Measurements from ENCODE around the gene GBF1.

The GBF1 gene

GRCh38 chr10:102285133-102285532 lies 39.8 kb downstream of the GBF1 start:
- Histone ChIP-seq H3K4me1 (ENCODE audit: control insufficient read depth, insufficient read depth, low read length, unreplicated experiment) (peaks cover 7% of the 10 kb centered on the region), H3K27me3 (ENCODE audit: insufficient read depth, low read length) (no peaks in the 10 kb centered on the region), H2AFZ (ENCODE audit: low read length, unreplicated experiment) (no peak overlapping the region), H3K36me3 (ENCODE audit: insufficient read depth, low read length) (no peaks in the 10 kb centered on the region), H3K79me2 (ENCODE audit: control insufficient read depth, insufficient read depth, low read length, unreplicated experiment) (peaks cover 79% of the 10 kb centered on the region), H3K4me3 (ENCODE audit: low read depth, low read length) (no peak overlapping the region), H3K27ac (ENCODE audit: low read depth, low read length) (no peak overlapping the region)

GRCh38 chr10:102286216-102286615 lies 40.9 kb downstream of the GBF1 start:
- Histone ChIP-seq H3K4me1 (ENCODE audit: control insufficient read depth, insufficient read depth, low read length, unreplicated experiment) (no peaks in the 10 kb centered on the region), H3K27me3 (ENCODE audit: insufficient read depth, low read length) (no peaks in the 10 kb centered on the region), H3K4me3 (ENCODE audit: low read depth, low read length) (no peak overlapping the region), H3K79me2 (ENCODE audit: control insufficient read depth, insufficient read depth, low read length, unreplicated experiment) (peaks cover 70% of the 10 kb centered on the region), H3K27ac (ENCODE audit: low read depth, low read length) (no peak overlapping the region), H2AFZ (ENCODE audit: low read length, unreplicated experiment) (no peak overlapping the region), H3K36me3 (ENCODE audit: insufficient read depth, low read length) (no peaks in the 10 kb centered on the region)

GRCh38 chr10:102287538-102287937 lies 42.2 kb downstream of the GBF1 start:
- peaks cover 68% of the 10 kb centered on the region for H3K79me2 ChIP-seq (ENCODE audit: control insufficient read depth, insufficient read depth, low read length, unreplicated experiment)

GRCh38 chr10:102287991-102288390 lies 42.7 kb downstream of the GBF1 start:
- Histone ChIP-seq H2AFZ (ENCODE audit: low read length, unreplicated experiment) (no peak overlapping the region), H3K4me3 (ENCODE audit: low read depth, low read length) (no peak overlapping the region), H3K79me2 (ENCODE audit: control insufficient read depth, insufficient read depth, low read length, unreplicated experiment) (peaks cover 64% of the 10 kb centered on the region), H3K36me3 (ENCODE audit: insufficient read depth, low read length) (no peaks in the 10 kb centered on the region), H3K27me3 (ENCODE audit: insufficient read depth, low read length) (no peaks in the 10 kb centered on the region), H3K4me1 (ENCODE audit: control insufficient read depth, insufficient read depth, low read length, unreplicated experiment) (no peaks in the 10 kb centered on the region), H3K27ac (ENCODE audit: low read depth, low read length) (no peak overlapping the region)

More at GRCh38 chr10:102287538-102287937, 42.2 kb downstream of the GBF1 start:
- H2AFZ ChIP-seq (ENCODE audit: low read length, unreplicated experiment): no peak overlapping the region
- no peaks in the 10 kb centered on the region for H3K36me3 ChIP-seq (ENCODE audit: insufficient read depth, low read length)
- H3K4me3 ChIP-seq (ENCODE audit: low read depth, low read length): no peak overlapping the region
- no peaks in the 10 kb centered on the region for H3K27me3 ChIP-seq (ENCODE audit: insufficient read depth, low read length)
- H3K27ac ChIP-seq (ENCODE audit: low read depth, low read length): no peak overlapping the region
- no peaks in the 10 kb centered on the region for H3K4me1 ChIP-seq (ENCODE audit: control insufficient read depth, insufficient read depth, low read length, unreplicated experiment)

- no peaks in the 10 kb centered on the region for H3K36me3 ChIP-seq (ENCODE audit: insufficient read depth, low read length)
- no peak overlapping the region for H2AFZ ChIP-seq (ENCODE audit: low read length, unreplicated experiment)
- H3K4me3 ChIP-seq (ENCODE audit: low read depth, low read length): no peak overlapping the region
- no peaks in the 10 kb centered on the region for H3K4me1 ChIP-seq (ENCODE audit: control insufficient read depth, insufficient read depth, low read length, unreplicated experiment)
- no peaks in the 10 kb centered on the region for H3K27me3 ChIP-seq (ENCODE audit: insufficient read depth, low read length)
- peaks cover 53% of the 10 kb centered on the region for H3K79me2 ChIP-seq (ENCODE audit: control insufficient read depth, insufficient read depth, low read length, unreplicated experiment)
- H3K27ac ChIP-seq (ENCODE audit: low read depth, low read length): no peak overlapping the region
These were observed 44.0 kb downstream of the GBF1 start for GRCh38 chr10:102289356-102289755.

GRCh38 chr10:102289840-102290239 lies 44.5 kb downstream of the GBF1 start:
- Histone ChIP-seq H3K4me3 (ENCODE audit: low read depth, low read length) (no peak overlapping the region), H3K27ac (ENCODE audit: low read depth, low read length) (no peak overlapping the region), H3K79me2 (ENCODE audit: control insufficient read depth, insufficient read depth, low read length, unreplicated experiment) (peaks cover 53% of the 10 kb centered on the region), H3K4me1 (ENCODE audit: control insufficient read depth, insufficient read depth, low read length, unreplicated experiment) (no peaks in the 10 kb centered on the region), H3K27me3 (ENCODE audit: insufficient read depth, low read length) (no peaks in the 10 kb centered on the region), H2AFZ (ENCODE audit: low read length, unreplicated experiment) (no peak overlapping the region), H3K36me3 (ENCODE audit: insufficient read depth, low read length) (no peaks in the 10 kb centered on the region)

GRCh38 chr10:102291221-102291905 lies 46.0 kb downstream of the GBF1 start:
- H3K27ac ChIP-seq (ENCODE audit: low read depth, low read length): no peak overlapping the region
- H2AFZ ChIP-seq (ENCODE audit: low read length, unreplicated experiment): no peak overlapping the region
- H3K79me2 ChIP-seq (ENCODE audit: control insufficient read depth, insufficient read depth, low read length, unreplicated experiment): peaks cover 46% of the 10 kb centered on the region
- no peak overlapping the region for H3K4me3 ChIP-seq (ENCODE audit: low read depth, low read length)
- H3K27me3 ChIP-seq (ENCODE audit: insufficient read depth, low read length): no peaks in the 10 kb centered on the region
- no peaks in the 10 kb centered on the region for H3K4me1 ChIP-seq (ENCODE audit: control insufficient read depth, insufficient read depth, low read length, unreplicated experiment)
- no peaks in the 10 kb centered on the region for H3K36me3 ChIP-seq (ENCODE audit: insufficient read depth, low read length)

- Histone ChIP-seq H3K27me3 (ENCODE audit: insufficient read depth, low read length) (no peaks in the 10 kb centered on the region), H3K79me2 (ENCODE audit: control insufficient read depth, insufficient read depth, low read length, unreplicated experiment) (peaks cover 40% of the 10 kb centered on the region), H2AFZ (ENCODE audit: low read length, unreplicated experiment) (no peak overlapping the region), H3K36me3 (ENCODE audit: insufficient read depth, low read length) (no peaks in the 10 kb centered on the region), H3K4me1 (ENCODE audit: control insufficient read depth, insufficient read depth, low read length, unreplicated experiment) (peaks cover 30% of the 10 kb centered on the region), H3K27ac (ENCODE audit: low read depth, low read length) (peak overlapping the region; percentile 25; the same call in 1 of the 2 replicates), H3K4me3 (ENCODE audit: low read depth, low read length) (no peak overlapping the region)
These were observed 51.8 kb downstream of the GBF1 start for GRCh38 chr10:102297101-102297500.

GRCh38 chr10:102298899-102299298 lies 53.6 kb downstream of the GBF1 start:
- no peaks in the 10 kb centered on the region for H3K36me3 ChIP-seq (ENCODE audit: insufficient read depth, low read length)
- peaks cover 55% of the 10 kb centered on the region for H3K79me2 ChIP-seq (ENCODE audit: control insufficient read depth, insufficient read depth, low read length, unreplicated experiment)

GRCh38 chr10:102299873-102300272 lies 54.5 kb downstream of the GBF1 start:
- peak overlapping the region; percentile 61 for H3K4me3 ChIP-seq (ENCODE audit: low read depth, low read length)
- no peak overlapping the region for H2AFZ ChIP-seq (ENCODE audit: low read length, unreplicated experiment)
- H3K4me1 ChIP-seq (ENCODE audit: control insufficient read depth, insufficient read depth, low read length, unreplicated experiment): peaks cover 40% of the 10 kb centered on the region
- peak overlapping the region; percentile 96 for H3K27ac ChIP-seq (ENCODE audit: low read depth, low read length)
- H3K36me3 ChIP-seq (ENCODE audit: insufficient read depth, low read length): no peaks in the 10 kb centered on the region
- H3K79me2 ChIP-seq (ENCODE audit: control insufficient read depth, insufficient read depth, low read length, unreplicated experiment): peaks cover 59% of the 10 kb centered on the region
- no peaks in the 10 kb centered on the region for H3K27me3 ChIP-seq (ENCODE audit: insufficient read depth, low read length)

More at GRCh38 chr10:102298899-102299298, 53.6 kb downstream of the GBF1 start:
- H2AFZ ChIP-seq (ENCODE audit: low read length, unreplicated experiment): no peak overlapping the region
- H3K27ac ChIP-seq (ENCODE audit: low read depth, low read length): peak overlapping the region; percentile 96
- no peak overlapping the region for H3K4me3 ChIP-seq (ENCODE audit: low read depth, low read length)
- H3K4me1 ChIP-seq (ENCODE audit: control insufficient read depth, insufficient read depth, low read length, unreplicated experiment): peaks cover 40% of the 10 kb centered on the region
- no peaks in the 10 kb centered on the region for H3K27me3 ChIP-seq (ENCODE audit: insufficient read depth, low read length)

- H3K4me1 ChIP-seq (ENCODE audit: control insufficient read depth, insufficient read depth, low read length, unreplicated experiment): peaks cover 40% of the 10 kb centered on the region
- H3K36me3 ChIP-seq (ENCODE audit: insufficient read depth, low read length): no peaks in the 10 kb centered on the region
- H2AFZ ChIP-seq (ENCODE audit: low read length, unreplicated experiment): no peak overlapping the region
- peak overlapping the region; percentile 96 for H3K27ac ChIP-seq (ENCODE audit: low read depth, low read length)
- no peaks in the 10 kb centered on the region for H3K27me3 ChIP-seq (ENCODE audit: insufficient read depth, low read length)
- peak overlapping the region; percentile 61 for H3K4me3 ChIP-seq (ENCODE audit: low read depth, low read length)
- peaks cover 60% of the 10 kb centered on the region for H3K79me2 ChIP-seq (ENCODE audit: control insufficient read depth, insufficient read depth, low read length, unreplicated experiment)
These were observed 55.0 kb downstream of the GBF1 start for GRCh38 chr10:102300278-102300843.
